GM19452 (cell line): ENCODE data around the gene PPM1H.
"Not testable (repeated sequence)": the region's sequence is repeated elsewhere in the genome, so short reads cannot be mapped to it uniquely, and the experiment has no call there.

Source experiments
- ATAC-seq: cut with Tn5 transposase; IDR thresholded peaks from one replicate; pipeline ENCODE4 v1.9.1; 2021; ENCODE audit not compliant: unreplicated experiment

Gene PPM1H

DNA sequence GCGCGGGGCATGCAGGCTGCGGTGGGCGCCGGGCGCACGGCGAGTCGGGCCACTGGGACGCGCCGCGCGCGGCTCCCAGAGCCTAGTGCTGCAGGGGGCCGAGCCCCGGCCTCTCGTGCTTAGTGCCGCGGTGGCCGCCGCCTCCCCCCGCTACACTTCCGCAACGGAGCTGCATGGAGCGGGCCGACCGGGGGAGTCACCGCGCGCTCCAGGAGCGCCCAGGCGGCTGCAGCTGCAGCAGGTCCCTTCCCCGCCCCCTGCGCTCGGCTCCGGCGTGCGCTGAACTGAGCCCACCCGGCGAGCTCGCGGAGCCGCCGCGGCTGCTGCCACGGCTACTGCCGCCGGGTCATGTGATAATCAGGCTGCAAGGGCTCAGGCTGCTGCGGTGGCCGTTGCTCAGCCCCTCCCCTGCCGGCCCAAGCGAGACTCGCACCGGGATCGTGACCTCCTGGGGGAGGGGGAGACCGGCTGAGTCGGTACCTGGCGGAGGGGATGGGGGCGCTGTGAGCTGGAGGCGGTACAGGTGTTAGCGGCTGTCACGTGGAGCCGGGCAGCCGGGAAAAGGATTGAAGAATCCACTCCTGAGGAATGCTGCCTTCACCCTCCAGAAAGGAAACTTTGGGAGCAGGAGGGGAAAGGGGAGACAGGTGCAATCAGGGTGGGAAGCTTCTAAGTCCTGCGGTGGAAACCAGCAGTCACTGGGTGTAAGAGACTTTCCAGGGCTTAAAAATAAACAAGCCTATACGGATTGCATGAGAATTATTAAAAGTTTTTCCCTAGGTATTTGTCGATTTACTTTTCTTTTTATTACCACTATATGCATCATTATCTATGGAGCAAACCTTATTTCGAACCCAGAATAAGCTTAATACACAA, at the start of gene PPM1H:
TSS of gene PPM1H (minus strand) at position 352 of the 876 bp plus-strand sequence. CDS start 414 bp downstream, outside the sequence.
- ATAC-seq = peak; percentile 77

DNA sequence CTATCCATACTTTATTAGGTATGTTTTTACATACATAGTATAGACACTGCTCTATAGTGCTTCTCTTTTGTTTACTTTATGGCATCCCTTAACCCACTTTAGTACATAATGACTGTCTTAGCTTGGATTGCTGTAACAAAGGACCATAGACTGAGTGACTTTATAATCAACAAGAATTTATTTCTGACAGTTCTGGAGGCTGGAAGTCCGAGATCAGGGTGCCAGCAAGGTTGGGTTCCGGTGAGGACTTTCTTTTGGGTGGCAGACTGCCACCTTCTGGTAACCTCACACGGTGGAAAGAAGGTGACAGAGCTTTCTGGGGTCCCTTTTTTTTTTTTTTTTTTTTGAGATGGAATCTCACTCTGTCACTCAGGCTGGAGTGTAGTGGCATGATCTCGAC, 48.6 kb upstream of the PPM1H start:
- no peak for ATAC-seq

DNA sequence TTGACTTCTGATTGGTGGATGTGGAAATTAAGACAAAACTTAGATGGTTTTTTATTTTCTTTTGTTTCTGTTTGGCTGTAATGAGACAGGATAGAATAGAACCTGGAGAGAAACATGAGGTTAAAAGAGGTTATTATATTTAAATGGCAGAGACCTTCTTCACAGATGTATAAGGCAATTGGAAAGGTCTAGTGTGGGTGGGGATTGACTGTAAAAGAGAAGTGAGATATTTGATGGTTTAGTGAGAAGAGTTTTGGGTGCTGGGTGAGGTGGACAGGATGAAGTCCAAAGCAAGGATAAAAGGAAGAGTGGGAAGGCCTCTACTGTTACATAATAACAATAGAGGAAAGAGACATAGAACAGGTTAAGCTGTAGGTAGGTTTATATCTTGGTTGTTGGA, 43.8 kb upstream of the PPM1H start:
- no peak for ATAC-seq

DNA sequence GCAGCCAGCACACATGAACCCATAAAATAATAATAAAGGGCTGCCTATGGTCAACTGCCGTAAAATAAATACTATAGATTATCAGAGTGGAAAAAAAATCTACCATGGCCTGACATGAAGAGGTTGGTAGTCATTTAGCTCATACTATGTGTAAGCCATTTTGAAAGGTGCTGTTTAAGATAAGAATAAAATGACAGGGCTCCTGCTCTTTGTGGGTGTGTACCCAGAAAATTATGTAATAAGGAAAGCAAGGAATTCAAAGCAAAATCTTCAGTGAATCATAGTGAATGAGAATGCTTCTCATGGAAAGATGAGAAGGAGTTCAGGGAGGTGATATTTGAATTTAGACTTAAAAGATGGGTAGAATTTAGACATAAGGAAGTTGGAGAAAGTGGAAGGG, 42.9 kb upstream of the PPM1H start:
- no peak for ATAC-seq

DNA sequence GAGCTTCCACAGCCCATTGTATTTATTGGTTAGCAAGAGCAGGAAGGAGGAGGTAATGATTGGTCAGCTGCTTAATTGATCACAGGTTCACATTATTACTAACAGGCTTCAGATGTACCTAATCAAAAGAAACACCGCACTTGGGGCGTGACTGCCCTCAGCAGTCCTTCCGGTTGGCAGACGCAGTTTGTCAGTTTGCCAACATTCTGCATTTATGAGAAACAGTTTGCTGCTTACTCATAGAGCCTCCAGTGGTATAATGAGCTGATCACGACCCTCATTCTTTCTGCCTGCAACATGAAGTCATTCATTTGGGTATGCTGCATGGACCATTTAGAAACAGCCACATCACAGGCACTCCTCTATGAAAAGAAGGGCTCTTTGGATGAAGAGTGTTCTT, 42.5 kb upstream of the PPM1H start:
- no peak for ATAC-seq

DNA sequence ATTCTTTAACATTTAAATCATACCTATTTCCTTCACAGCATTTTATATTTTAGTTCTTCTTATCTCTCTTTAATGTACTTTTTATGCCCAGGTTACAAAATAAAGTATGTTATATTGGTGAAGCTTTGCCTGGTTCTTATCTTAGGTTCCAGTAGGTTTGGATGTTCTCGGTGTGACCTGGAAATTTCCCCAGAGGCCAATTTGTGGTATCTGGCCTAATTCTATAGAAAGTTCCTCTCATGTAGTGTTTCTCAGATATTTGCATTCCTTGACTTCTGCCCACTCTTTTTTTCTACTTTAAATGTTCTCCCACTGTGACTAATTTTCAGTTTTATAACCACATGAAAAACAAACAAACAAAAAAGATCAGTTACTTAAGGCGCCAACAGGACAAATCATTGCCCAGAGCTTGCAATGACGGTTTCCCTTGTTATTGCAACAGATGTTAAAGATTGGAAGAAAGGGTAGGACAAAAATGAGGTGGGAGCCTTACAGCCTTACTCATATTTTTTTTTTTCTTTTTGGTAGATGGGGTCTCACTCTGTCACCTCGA, 41.2 kb upstream of the PPM1H start:
- no peak for ATAC-seq

GRCh38 chr12:62971769-62972525, 37.0 kb upstream of the PPM1H start:
- no peak for ATAC-seq

DNA sequence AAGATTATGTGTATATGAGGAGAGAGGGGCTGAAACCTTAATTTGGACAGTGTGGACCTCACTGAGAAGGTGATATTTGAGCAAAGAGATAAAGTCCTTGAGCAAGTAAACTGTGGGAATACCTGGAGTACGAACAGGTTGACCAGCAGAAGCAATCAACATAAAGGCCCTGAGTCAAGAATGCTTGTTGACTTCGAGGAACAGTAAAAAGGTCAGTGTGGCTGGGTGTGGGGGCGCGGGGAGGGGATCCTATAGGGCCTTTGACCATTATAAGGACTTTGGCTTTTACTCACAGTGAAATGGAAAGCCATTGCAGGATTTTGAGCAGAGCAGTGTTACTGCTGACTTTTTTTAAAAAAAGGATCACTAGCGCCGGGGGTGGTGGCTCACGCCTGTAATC, 34.7 kb upstream of the PPM1H start:
- no peak for ATAC-seq

DNA sequence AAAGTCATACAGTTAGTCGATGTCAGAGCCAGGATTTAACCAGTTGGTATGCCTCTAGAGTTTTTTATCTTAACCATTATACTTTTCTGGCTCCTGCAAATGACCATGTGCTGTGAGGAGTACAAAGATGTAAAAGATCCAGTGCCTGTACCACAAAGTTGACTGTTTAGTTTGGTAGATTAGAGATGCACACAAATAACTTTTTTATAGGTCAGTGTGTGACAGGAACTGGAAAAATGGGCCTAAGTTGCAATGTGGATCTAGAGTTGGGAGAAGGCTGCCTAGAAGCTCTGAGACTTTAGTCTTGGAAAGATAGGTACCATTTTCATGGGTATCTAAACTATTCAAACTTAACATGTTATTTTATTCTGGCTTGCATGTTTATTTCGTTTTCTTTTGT, 32.8 kb upstream of the PPM1H start:
- no peak for ATAC-seq

DNA sequence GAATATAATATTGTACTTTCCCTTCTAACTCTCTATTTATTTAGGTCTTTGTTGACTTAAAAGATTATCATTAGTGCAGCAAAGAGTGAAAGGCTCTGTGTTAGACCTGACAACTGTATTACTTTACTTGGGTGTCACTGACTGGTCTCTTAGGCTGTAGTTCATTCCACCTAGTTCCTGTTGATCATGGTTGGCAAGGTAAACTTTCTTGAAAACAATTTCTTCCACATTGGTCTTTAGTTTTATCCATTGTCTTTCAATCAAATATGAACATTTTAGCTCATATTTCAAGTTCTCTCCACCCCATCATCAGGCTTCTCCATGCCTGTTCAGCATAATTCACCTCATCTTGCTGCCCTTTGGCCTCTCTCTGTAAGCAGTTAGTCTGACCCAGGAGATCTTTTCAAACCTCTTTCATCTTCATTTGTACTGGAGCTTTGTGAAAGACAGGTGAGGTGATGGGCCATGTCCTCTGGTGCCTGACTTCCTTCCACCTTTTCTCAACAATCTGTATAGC, 32.1 kb upstream of the PPM1H start:
- ATAC-seq = no peak

DNA sequence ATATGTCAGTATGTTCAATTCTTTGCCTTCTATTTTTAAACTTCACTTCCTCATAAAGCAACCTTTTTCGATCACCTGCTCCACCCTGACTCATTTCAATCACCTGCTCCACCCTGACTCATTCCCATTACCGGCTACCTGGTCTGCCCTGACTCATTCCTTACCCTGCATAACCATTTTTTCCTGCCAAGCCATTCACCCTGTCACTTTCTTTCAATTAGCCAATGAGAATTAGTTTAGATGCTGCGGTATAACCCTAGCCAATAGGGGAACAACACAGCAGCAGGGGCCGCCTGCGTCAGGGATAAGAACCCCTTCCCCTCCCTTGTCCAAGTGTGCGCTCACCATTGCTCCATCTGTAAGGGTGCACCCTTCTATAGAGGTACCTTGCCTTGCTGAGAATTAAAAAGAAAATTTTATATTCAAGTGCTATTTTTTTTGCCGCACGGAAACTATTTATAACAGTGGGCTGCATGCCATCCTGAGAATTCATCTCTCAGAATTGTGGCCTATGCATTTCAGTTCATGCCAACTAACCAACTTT, 31.6 kb upstream of the PPM1H start:
- not testable (repeated sequence) for ATAC-seq

DNA sequence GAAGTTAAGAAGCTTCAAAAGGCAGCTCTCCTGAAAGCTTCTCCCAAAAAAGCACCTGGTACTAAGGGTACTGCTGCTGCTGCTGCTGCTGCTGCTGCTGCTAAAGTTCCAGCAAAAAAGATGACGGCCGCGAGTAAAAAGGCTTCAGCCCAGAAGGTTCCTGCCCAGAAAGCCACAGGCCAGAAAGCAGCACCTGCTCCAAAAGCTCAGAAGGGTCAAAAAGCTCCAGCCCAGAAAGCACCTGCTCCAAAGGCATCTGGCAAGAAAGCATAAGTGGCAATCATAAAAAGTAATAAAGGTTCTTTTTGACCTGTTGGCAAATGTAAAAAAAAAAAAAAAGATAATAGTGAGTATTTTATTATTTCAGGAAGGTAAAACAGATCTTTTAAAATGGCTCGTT, 30.8 kb upstream of the PPM1H start:
- not testable (repeated sequence) for ATAC-seq

GRCh38 chr12:62965242-62965641, 30.3 kb upstream of the PPM1H start:
- not testable (repeated sequence) for ATAC-seq

DNA sequence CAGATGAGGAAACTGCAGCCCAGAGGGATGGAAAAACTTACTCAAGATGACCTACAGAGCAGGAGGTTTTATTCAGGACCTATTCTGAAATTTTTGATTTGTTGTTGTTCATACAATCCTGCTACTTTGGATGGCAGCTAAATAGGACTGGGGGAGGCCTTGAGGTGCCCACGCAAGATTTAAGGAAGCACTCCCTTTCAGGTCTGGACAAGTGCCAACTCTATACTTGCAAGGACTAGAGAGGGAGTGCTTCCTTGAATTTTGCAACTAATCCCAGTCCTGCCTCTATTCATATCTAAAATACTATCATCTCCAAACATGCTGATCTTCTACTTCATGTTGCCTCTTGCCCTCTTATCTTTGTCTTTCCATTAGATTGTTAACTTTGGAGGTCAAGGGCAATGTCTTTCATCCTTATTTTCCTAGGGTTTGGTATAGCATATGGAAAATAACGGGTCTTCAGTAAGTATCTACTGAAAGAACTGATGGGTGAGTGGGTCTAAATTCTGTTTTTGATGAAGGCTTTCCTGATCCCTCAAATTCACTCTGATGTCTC, 28.6 kb upstream of the PPM1H start:
- ATAC-seq = no peak

DNA sequence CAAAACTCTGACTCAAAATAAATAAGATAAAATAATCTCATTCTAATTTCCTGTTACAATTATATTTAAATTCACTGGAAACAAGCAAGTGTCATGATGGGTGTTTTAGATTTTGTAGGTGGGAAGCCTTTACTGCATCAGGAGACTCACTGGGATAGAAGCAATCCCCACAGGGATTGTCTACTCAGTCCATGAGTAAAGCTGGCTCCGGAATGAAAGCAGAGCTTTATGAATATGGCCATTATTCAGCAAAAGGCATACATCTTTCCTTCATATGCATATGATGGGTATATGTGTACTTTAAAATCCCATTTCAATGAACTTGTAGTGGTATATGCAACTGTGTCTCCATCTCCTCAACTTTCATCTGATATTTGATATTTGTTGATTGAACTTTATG, 25.4 kb upstream of the PPM1H start:
- no peak for ATAC-seq

DNA sequence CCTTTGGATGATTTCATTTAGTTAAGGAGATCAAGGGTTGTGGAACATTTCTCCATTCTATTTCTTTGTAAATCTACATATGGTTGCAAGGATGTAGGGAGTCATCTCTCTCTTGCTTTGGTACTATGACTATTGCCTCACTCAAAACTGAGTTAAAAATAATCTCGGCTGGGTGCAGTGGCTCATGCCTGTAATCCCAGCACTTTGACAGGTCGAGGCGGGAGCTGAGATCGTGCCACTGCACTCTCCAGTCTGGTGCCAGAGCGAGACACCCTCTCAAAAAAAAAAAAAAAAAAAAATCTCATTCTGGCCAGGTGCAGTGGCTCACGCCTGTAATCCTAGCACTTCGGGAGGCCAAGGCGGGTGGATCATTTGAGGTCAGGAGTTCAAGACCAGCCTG, 24.8 kb upstream of the PPM1H start:
- no peak for ATAC-seq

DNA sequence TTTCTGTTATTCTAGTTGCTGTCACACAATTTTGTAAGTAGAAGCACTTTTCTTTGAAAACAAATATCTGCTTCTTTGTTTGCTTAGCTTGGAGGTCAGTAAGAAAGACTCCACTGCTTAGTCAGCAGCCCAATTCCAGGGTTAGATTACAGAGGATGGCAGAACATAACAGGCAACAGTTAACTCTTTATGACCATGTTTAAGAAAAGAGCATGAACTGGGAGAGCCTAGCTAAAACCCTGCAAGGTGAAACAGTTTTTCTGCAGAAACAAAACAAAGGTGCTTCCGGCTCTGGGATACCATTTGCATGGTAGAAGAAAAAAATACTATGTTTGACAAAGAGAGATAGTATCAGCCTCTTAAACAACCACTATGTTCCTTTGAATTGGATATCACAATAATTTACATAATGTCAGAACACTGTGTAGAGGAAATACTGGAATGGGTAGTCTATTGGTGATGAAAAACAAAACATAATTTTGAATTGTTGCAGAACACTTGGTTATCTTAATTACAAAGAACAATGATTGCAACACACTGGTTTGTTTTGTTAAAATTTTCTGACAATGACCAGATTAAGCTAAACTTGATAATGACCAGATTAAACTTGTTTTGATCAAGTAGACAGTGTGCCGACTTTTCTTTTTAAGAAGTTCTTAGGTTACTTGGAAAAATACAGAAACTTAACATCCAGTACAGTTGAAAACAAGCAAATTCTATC, 22.4 kb upstream of the PPM1H start:
- no peak for ATAC-seq

GRCh38 chr12:62955678-62956077, 20.7 kb upstream of the PPM1H start:
- ATAC-seq = no peak

DNA sequence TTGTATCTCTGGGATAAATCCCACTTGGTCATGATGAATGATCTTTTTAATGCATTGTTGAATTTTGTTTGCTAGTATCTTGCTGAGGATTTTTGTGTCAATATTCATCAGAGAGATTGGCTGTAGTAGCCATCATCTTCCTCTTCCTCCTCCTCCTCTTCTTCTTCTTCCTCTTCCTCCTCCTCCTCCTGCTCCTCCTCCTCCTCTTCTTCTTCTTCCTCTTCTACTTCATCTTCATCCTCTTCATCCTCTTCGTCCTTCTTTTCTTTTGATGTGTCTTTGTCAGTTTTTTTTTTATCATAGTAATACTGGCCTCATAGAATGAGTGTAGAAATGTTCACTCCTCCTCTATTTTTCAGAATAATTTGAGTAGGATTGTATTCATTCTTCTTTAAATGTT, 15.4 kb upstream of the PPM1H start:
- ATAC-seq = no peak

DNA sequence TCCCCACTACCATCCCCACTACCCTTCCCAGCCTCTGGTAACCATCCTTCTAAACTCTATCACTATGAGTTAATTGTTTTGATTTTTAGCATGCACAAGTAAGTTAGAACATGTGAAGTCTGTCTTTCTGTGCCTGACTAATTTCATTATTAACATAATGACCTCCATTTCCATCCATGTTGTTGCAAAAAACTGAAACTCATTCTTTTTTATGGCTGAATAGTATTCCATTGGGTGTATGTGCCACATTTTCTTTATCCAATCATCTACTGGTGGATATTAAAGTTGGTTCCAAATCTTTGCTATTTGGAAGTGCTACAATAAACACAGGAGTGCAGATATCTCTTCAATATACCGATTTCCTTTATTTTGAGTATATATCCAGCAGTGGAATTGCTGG, 13.2 kb upstream of the PPM1H start:
- no peak for ATAC-seq
